DND-41 (cell line): ENCODE measurements around the gene JRKL.

ENCODE experiments used
- ATAC-seq: fragments of 200-7000 bp; cut with Tn5 transposase; 3 replicates; pipeline ENCODE4 v1.9.1; 2021; ENCODE audit warnings: low read depth; ENCODE audit not compliant: insufficient read depth
- DNase-seq: peaks from one replicate; pipeline ENCODE4 v3.0.0-alpha.2; 2020
- H2AFZ ChIP-seq: 2 replicates; pipeline ENCODE4 v1.6.0; 2012; ENCODE audit warnings: low read depth, low read length
- H3K27ac ChIP-seq: 2 replicates; pipeline ENCODE4 v1.5.1; 2012; ENCODE audit warnings: low read length, inconsistent platforms
- H3K27me3 ChIP-seq: fragments of 200-600 bp; sonication (generic); 2 replicates; pipeline ENCODE4 v1.6.0; 2012; ENCODE audit warnings: low read length, mild to moderate bottlenecking, inconsistent platforms; ENCODE audit not compliant: insufficient read depth, poor library complexity
- H3K36me3 ChIP-seq: 2 replicates; pipeline ENCODE4 v1.5.1; 2012; ENCODE audit warnings: low read length, inconsistent platforms; ENCODE audit not compliant: insufficient read depth
- H3K4me1 ChIP-seq: 2 replicates; pipeline ENCODE4 v1.5.1; 2012; ENCODE audit warnings: mild to moderate bottlenecking, low read length; ENCODE audit not compliant: insufficient read depth
- H3K4me2 ChIP-seq: 2 replicates; pipeline ENCODE4 v1.6.0; 2012; ENCODE audit warnings: mild to moderate bottlenecking, moderate library complexity, low read length, inconsistent platforms; ENCODE audit not compliant: insufficient read depth
- H3K4me3 ChIP-seq, 2 experiments: fragments of 200-600 bp in 1 of 2; shearing (Covaris generic) in 1 of 2; 2 replicates each; pipeline ENCODE4 v1.5.1; 2012 to 2016; ENCODE audit warnings: inconsistent platforms in 2 of 2, low read length in 2 of 2, mild to moderate bottlenecking in 2 of 2, low read depth in 1 of 2, moderate library complexity in 1 of 2
- H3K79me2 ChIP-seq: 2 replicates; pipeline ENCODE4 v1.6.0; 2012; ENCODE audit warnings: low read length, inconsistent platforms; ENCODE audit not compliant: insufficient read depth
- H3K9ac ChIP-seq: 2 replicates; pipeline ENCODE4 v1.6.0; 2012; ENCODE audit warnings: low read depth, mild to moderate bottlenecking, inconsistent platforms, low read length, moderate library complexity
- H3K9me3 ChIP-seq: 2 replicates; pipeline ENCODE4 v1.5.1; 2012; ENCODE audit warnings: low read length, moderate library complexity, mild to moderate bottlenecking, inconsistent platforms; ENCODE audit not compliant: insufficient read depth, severe bottlenecking
- H4K20me1 ChIP-seq: 2 replicates; pipeline ENCODE4 v1.6.0; 2012; ENCODE audit warnings: low read length; ENCODE audit not compliant: insufficient read depth
- EZH2 ChIP-seq: IDR thresholded peaks from 3 replicates; pipeline ENCODE4 v1.6.1; 2012; ENCODE audit warnings: borderline replicate concordance, low read depth, mild to moderate bottlenecking, moderate library complexity, low read length, inconsistent platforms; ENCODE audit not compliant: severe bottlenecking
- TF ChIP-seq, protein P1 (sequence below): IDR thresholded peaks from 2 replicates; pipeline ENCODE4 v1.5.1; 2012; ENCODE audit warnings: borderline replicate concordance, low read length, moderate library complexity, mild to moderate bottlenecking; ENCODE audit not compliant: poor library complexity, severe bottlenecking; ENCODE audit errors: extremely low read depth

The JRKL gene

DNA sequence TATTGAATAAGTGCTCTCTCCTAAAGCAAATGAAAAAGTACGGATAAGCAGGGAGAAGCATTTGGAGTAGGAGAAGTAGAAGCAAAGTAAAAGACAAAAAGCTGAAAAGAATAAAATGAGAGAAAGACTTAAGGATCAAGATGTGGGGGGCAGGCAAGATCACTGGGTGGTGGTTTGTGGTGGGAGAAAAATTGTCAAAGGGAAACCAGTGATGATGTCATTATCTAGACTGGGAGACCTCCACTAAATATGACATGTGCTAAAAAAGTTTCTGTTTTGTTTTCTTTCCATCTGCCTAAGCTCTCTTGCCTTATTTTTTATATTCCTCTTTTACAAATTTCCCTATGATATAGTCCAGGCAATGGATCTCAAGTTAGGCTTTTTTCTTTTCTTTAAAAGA lies 32.0 kb upstream of the JRKL start:
- no peaks in the 10 kb centered on the region for H3K79me2 ChIP-seq
- H3K9ac ChIP-seq = no peak overlapping the region
- no peaks in the 10 kb centered on the region for H3K9me3 ChIP-seq
- H3K4me2 ChIP-seq = no peak overlapping the region
- H3K27me3 ChIP-seq = no peaks in the 10 kb centered on the region
- no peak overlapping the region for H3K4me3 ChIP-seq
- H3K4me1 ChIP-seq = no peaks in the 10 kb centered on the region
- TF ChIP-seq, protein P1, sequence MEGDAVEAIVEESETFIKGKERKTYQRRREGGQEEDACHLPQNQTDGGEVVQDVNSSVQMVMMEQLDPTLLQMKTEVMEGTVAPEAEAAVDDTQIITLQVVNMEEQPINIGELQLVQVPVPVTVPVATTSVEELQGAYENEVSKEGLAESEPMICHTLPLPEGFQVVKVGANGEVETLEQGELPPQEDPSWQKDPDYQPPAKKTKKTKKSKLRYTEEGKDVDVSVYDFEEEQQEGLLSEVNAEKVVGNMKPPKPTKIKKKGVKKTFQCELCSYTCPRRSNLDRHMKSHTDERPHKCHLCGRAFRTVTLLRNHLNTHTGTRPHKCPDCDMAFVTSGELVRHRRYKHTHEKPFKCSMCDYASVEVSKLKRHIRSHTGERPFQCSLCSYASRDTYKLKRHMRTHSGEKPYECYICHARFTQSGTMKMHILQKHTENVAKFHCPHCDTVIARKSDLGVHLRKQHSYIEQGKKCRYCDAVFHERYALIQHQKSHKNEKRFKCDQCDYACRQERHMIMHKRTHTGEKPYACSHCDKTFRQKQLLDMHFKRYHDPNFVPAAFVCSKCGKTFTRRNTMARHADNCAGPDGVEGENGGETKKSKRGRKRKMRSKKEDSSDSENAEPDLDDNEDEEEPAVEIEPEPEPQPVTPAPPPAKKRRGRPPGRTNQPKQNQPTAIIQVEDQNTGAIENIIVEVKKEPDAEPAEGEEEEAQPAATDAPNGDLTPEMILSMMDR = no peak
- no peak for TF ChIP-seq EZH2
- H3K36me3 ChIP-seq = peaks cover 39% of the 10 kb centered on the region
- DNase-seq (no peak), ATAC-seq (peak; percentile 74)
- no peak overlapping the region for H2AFZ ChIP-seq
- no peaks in the 10 kb centered on the region for H4K20me1 ChIP-seq
- H3K27ac ChIP-seq = no peak overlapping the region

DNA sequence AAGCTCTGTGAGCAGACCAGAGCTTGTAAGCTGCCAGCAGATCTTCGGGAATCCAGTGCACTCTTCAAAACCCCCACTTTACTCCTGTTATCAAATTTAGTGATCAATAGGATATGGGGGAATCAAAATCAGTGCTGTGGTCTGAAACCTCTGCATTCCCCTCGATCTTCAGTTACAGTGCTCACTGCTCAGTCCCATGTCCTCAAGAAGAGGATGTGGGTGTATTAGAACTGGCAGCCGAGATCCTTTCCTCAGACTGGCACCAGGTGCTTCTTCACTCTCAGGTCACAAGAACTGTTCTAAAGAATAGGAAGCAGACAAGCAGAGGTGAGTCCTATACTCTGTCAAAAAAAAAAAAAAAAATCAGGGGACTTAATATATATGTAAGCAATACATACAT lies 31.5 kb upstream of the JRKL start:
- Histone ChIP-seq H2AFZ (no peak overlapping the region), H3K4me1 (no peaks in the 10 kb centered on the region), H3K4me2 (no peak overlapping the region), H3K79me2 (no peaks in the 10 kb centered on the region), H3K27ac (no peak overlapping the region), H4K20me1 (no peaks in the 10 kb centered on the region), H3K27me3 (no peaks in the 10 kb centered on the region), H3K9ac (no peak overlapping the region), H3K36me3 (peaks cover 39% of the 10 kb centered on the region), H3K9me3 (no peaks in the 10 kb centered on the region), H3K4me3 (no peak overlapping the region)
- ATAC-seq (0 out of 3 replicates have a peak, but pooled peaks have one; percentile 24), DNase-seq (no peak)
- TF ChIP-seq, protein P1 = no peak
- TF ChIP-seq EZH2 = no peak

DNA sequence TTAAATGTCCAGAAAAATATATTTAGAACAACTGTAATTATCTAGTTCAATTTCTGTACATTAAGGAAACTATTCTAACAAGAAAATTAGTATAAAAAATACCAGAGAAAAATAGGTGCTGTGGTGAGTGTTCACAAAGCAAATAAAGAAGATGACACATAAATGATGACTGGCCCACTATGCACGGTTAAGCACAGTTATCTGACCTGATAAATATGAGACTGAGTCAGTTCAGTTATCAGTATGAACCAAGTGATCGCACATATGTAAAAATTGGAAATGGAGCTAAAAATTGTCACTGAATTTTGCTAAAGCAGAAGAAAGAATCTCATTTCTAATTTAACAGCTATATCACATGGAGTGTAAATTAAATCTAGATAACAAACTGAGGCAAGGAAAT lies 28.0 kb upstream of the JRKL start:
- H2AFZ ChIP-seq = no peak overlapping the region
- H3K9me3 ChIP-seq = no peaks in the 10 kb centered on the region
- H3K27ac ChIP-seq = no peak overlapping the region
- H4K20me1 ChIP-seq = no peaks in the 10 kb centered on the region
- no peaks in the 10 kb centered on the region for H3K27me3 ChIP-seq
- ATAC-seq (no peak), DNase-seq (no peak)
- no peak for TF ChIP-seq EZH2
- TF ChIP-seq, protein P1 = no peak
- H3K79me2 ChIP-seq = no peaks in the 10 kb centered on the region
- H3K4me1 ChIP-seq = no peaks in the 10 kb centered on the region
- H3K36me3 ChIP-seq = peaks cover 53% of the 10 kb centered on the region
- H3K4me3 ChIP-seq = no peak overlapping the region
- H3K9ac ChIP-seq = no peak overlapping the region
- no peak overlapping the region for H3K4me2 ChIP-seq

DNA sequence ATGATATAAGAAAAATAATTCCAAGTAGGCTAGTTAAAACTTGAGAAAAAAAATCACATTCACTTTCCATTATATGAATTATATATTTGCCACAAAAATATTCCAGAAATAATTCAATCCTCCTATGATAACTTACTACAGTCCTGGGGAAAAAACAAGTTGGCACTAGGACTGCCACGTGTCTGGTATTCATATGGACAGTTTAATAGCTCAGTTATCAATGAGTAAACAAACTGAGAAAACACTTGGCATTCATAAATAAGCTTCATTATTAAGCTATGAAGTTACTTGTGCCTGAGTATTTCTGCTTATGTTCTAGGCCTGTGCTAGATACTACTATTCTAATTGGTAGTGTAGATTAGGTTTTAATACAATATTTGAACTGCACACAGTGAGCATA lies 24.3 kb upstream of the JRKL start:
- no peaks in the 10 kb centered on the region for H3K4me1 ChIP-seq
- ATAC-seq = no peak
- no peaks in the 10 kb centered on the region for H3K27me3 ChIP-seq
- no peak overlapping the region for H3K4me3 ChIP-seq
- TF ChIP-seq, protein P1 = no peak
- TF ChIP-seq EZH2 = no peak
- H2AFZ ChIP-seq = no peak overlapping the region
- DNase-seq = no peak
- H4K20me1 ChIP-seq = no peaks in the 10 kb centered on the region
- H3K9ac ChIP-seq = no peak overlapping the region
- H3K27ac ChIP-seq = no peak overlapping the region
- peaks cover 64% of the 10 kb centered on the region for H3K36me3 ChIP-seq
- no peak overlapping the region for H3K4me2 ChIP-seq
- H3K79me2 ChIP-seq = no peaks in the 10 kb centered on the region
- H3K9me3 ChIP-seq = peaks cover 4% of the 10 kb centered on the region
